Progenitor cell of endocrine pancreas (in vitro differentiated cells): Measurements from ENCODE around the gene HEMK1. TPM values are rescaled to one million over a fixed set of nuclear protein-coding genes. Genes with fewer than 3 reads are reported as not detected.

Experiments
- DNase-seq: peaks from one replicate; pipeline ENCODE4 v3.0.0; 2021; ENCODE audit warnings: low spot score; ENCODE audit not compliant: unreplicated experiment
- H3K27ac Mint-ChIP-seq: 2 replicates; pipeline ENCODE4 v1.8.0; 2021; ENCODE audit warnings: mild to moderate bottlenecking, moderate library complexity, mixed read lengths
- H3K27me3 Mint-ChIP-seq: 2 replicates; pipeline ENCODE4 v1.8.0; 2021; ENCODE audit warnings: mixed read lengths
- H3K36me3 Mint-ChIP-seq: 2 replicates; pipeline ENCODE4 v1.8.0; 2022; ENCODE audit warnings: mixed read lengths; ENCODE audit not compliant: insufficient read depth
- H3K4me1 Mint-ChIP-seq: 2 replicates; pipeline ENCODE4 v1.8.0; 2021; ENCODE audit warnings: low read depth, mixed read lengths
- H3K4me3 Mint-ChIP-seq: 2 replicates; pipeline ENCODE4 v1.8.0; 2021; ENCODE audit warnings: low read depth, mild to moderate bottlenecking, moderate library complexity, mixed read lengths
- H3K9me3 Mint-ChIP-seq: 2 replicates; pipeline ENCODE4 v1.8.0; 2021; ENCODE audit warnings: low read depth, mixed read lengths
- total RNA-seq: library from RNA; stranded (reverse); gene quantifications from 2 replicates; pipeline ENCODE4 v1.2.1, GENCODE V29; 2021
- TF ChIP-seq, protein P1 (sequence below): fragments of 200-600 bp; sonication (generic); IDR thresholded peaks from one replicate; pipeline ENCODE4 v1.5.0; 2021; ENCODE audit warnings: antibody characterized with exemption, mild to moderate bottlenecking; ENCODE audit not compliant: unreplicated experiment

Gene HEMK1
- total RNA-seq, 1 donor from 2014 or later: 23.7 TPM

DNA sequence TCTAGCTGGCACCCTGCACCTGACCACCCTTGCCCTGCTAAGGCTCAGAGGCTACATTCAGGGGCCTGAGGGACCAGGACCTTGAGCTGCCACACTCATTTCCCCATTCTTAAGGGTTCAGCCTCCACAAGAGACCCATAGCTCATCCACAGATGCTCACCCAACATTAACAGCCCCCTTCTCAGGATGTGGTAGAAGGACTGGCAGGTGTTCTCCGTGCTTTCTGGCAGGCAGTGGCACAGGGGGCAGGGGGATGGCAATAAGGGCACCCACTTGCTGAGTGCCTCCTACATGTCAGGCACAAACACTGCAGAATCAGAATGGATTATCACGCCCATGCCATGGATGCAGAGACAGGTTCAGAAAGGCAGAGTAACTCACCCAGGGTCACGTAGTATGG lies 57.1 kb downstream of the HEMK1 start:
- TF ChIP-seq, protein P1, sequence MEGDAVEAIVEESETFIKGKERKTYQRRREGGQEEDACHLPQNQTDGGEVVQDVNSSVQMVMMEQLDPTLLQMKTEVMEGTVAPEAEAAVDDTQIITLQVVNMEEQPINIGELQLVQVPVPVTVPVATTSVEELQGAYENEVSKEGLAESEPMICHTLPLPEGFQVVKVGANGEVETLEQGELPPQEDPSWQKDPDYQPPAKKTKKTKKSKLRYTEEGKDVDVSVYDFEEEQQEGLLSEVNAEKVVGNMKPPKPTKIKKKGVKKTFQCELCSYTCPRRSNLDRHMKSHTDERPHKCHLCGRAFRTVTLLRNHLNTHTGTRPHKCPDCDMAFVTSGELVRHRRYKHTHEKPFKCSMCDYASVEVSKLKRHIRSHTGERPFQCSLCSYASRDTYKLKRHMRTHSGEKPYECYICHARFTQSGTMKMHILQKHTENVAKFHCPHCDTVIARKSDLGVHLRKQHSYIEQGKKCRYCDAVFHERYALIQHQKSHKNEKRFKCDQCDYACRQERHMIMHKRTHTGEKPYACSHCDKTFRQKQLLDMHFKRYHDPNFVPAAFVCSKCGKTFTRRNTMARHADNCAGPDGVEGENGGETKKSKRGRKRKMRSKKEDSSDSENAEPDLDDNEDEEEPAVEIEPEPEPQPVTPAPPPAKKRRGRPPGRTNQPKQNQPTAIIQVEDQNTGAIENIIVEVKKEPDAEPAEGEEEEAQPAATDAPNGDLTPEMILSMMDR: no peak
- Mint-ChIP-seq H3K9me3 (no peaks in the 10 kb centered on the region), H3K36me3 (no peaks in the 10 kb centered on the region), H3K4me3 (no peak overlapping the region), H3K27me3 (no peaks in the 10 kb centered on the region), H3K27ac (no peak overlapping the region), H3K4me1 (peaks cover 1% of the 10 kb centered on the region)
- no peak for DNase-seq

DNA sequence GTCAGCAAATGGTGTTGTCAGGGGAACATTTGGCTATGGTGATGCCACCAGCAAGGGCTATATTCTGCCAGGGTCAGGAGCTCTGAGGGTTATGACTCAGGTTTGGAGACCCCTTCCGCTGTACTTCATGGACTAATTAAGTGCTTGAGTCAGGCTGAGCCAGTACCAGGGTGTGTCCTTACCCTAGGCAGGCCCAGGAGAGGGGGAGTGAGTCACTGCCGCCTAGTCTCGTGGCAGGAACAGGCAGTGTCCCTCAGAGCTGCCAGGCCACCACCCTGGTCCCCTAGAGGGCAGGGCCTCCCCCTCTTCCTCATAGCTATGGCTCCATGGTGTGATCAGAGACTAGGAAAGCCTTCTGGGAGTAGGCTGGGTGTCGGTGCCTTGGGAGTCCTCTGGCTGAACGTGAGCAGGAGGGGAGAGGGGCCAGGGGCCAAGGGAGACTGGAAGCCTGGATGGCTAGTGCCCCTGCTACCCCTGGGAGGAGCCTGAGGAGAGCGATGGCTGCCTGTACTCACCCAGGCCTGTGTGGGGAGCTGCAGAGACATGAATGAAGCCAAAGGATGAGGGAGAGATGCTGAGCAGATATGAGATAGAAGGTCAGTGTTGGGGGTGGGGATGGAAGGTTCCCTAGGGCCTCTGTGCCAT lies 58.2 kb downstream of the HEMK1 start:
- TF ChIP-seq, protein P1: no peak
- Mint-ChIP-seq H3K4me1 (peaks cover 1% of the 10 kb centered on the region), H3K27ac (no peak overlapping the region), H3K9me3 (no peaks in the 10 kb centered on the region), H3K4me3 (no peak overlapping the region), H3K36me3 (no peaks in the 10 kb centered on the region), H3K27me3 (no peaks in the 10 kb centered on the region)
- no peak for DNase-seq

DNA sequence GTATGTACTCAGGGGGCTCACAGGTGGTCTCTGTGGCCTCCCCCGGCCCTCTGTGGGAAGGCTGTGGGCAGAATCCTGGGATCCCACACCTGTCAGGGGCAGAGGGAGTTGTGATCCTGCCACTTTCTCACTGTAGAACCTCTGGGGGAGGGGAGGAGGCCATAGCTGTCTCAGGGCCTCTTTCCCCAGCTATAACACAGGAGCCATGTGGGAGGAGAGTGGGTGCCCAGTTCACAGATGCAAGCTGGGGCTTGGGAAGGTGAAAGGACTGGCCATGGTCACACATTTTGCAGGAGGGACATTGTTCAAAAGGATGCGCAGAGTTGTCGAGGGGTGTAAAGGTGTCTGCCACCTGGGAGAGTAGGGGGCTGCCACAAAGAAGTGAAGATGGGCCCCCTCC lies 59.3 kb downstream of the HEMK1 start:
- Mint-ChIP-seq H3K4me3 (no peak overlapping the region), H3K27ac (no peak overlapping the region), H3K27me3 (no peaks in the 10 kb centered on the region), H3K36me3 (no peaks in the 10 kb centered on the region), H3K9me3 (no peaks in the 10 kb centered on the region), H3K4me1 (peaks cover 1% of the 10 kb centered on the region)
- DNase-seq: no peak
- TF ChIP-seq, protein P1: no peak

DNA sequence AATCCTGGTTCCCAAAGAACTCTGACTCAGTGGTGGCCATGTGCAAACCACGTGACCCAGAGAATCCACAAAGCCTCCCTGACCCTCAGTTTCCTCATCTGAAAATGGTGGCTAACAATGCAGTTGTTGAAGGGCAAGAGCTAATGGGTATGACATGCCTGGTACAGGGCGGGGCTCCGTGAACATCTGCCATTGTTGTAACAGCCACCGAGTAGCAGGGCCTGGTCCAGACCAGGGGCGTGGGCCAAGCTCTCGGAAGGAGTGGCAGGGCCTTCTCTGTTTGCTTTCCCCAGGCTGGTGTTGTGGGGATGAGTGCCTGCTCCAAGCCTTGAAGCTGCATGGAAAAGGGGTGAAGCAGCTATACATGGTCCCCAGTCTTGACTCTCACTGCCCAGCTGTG lies 61.1 kb downstream of the HEMK1 start:
- Mint-ChIP-seq H3K4me1 (no peaks in the 10 kb centered on the region), H3K27me3 (no peaks in the 10 kb centered on the region), H3K4me3 (no peak overlapping the region), H3K9me3 (no peaks in the 10 kb centered on the region), H3K36me3 (no peaks in the 10 kb centered on the region), H3K27ac (no peak overlapping the region)
- TF ChIP-seq, protein P1: no peak
- DNase-seq: no peak

DNA sequence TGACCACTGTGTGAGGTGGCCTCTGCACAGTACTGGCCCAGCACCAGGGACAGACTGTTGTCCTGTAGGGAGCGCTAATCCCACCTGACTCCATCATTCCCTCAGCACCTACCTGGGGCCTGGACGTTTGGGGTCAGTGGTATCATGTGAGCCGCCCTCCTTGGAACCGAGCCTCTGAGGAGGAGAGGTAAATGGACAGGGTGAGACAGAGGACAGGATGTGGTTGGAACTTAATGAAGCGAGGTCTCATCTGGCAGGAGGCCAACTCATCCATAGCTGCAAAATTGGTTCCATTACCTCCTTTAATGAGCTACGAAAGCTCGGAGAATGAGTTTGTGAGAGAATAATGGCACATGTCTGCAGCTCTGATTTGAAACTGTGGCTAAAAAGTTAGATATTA lies 61.6 kb downstream of the HEMK1 start:
- no peaks in the 10 kb centered on the region for H3K9me3 Mint-ChIP-seq
- no peaks in the 10 kb centered on the region for H3K4me1 Mint-ChIP-seq
- no peak overlapping the region for H3K27ac Mint-ChIP-seq
- no peaks in the 10 kb centered on the region for H3K27me3 Mint-ChIP-seq
- no peak overlapping the region for H3K4me3 Mint-ChIP-seq
- no peaks in the 10 kb centered on the region for H3K36me3 Mint-ChIP-seq
- TF ChIP-seq, protein P1: no peak
- DNase-seq: no peak
